PC-3 (cell line): ENCODE results near the gene ARHGEF26. TPM values are rescaled to one million over a fixed set of nuclear protein-coding genes. Genes with fewer than 3 reads are reported as not detected.

Experiments
- total RNA-seq: library from RNA; depleted of rRNA; stranded (reverse); fragments of >200 nt; gene quantifications from 2 replicates; pipeline ENCODE4 v1.2.3, GENCODE V29; 2014; rRNA removed

ARHGEF26 gene
- total RNA-seq, 1 experiment from 2014 or later: 5.0 TPM

Other genes with a start within 250 kb of the ARHGEF26 start
- 34.5 and 54.5 TPM in 2 replicates for gene DHX36, start 203.1 kb downstream of the ARHGEF26 start, total RNA-seq